DMS153 treated with DMSO at 0.1 percent for 48 hours (cell line): ENCODE data around the gene TTC9B.

Experiments used
- DNase-seq: peaks from one replicate; lab custom pipeline; 2025; ENCODE audit not compliant: unreplicated experiment; lab: John Stamatoyannopoulos, UW

TTC9B gene

GRCh38 chr19:40249201-40249600, 31.0 kb upstream of the TTC9B start:
- DNase-seq: no peak

GRCh38 chr19:40247735-40248262, 29.6 kb upstream of the TTC9B start:
- no peak for DNase-seq

GRCh38 chr19:40247178-40247577, 29.0 kb upstream of the TTC9B start:
- DNase-seq: no peak

GRCh38 chr19:40246292-40247073, 28.3 kb upstream of the TTC9B start:
- DNase-seq: no peak

GRCh38 chr19:40245506-40246128, 27.4 kb upstream of the TTC9B start:
- DNase-seq: no peak

GRCh38 chr19:40244579-40245317, 26.6 kb upstream of the TTC9B start:
- no peak for DNase-seq

GRCh38 chr19:40243181-40243580, 25.0 kb upstream of the TTC9B start:
- no peak for DNase-seq

GRCh38 chr19:40242480-40242879, 24.3 kb upstream of the TTC9B start:
- no peak for DNase-seq

- DNase-seq: no peak
Observed at GRCh38 chr19:40241809-40242384, 23.7 kb upstream of the TTC9B start.

GRCh38 chr19:40241125-40241808, 23.1 kb upstream of the TTC9B start:
- DNase-seq: no peak

- DNase-seq: no peak
Observed at GRCh38 chr19:40240332-40240731, 22.1 kb upstream of the TTC9B start.

- DNase-seq: no peak
Observed at GRCh38 chr19:40239415-40240226, 21.4 kb upstream of the TTC9B start.

- DNase-seq: no peak
Observed at GRCh38 chr19:40238775-40239174, 20.6 kb upstream of the TTC9B start.

- DNase-seq: no peak
Observed at GRCh38 chr19:40237791-40238190, 19.6 kb upstream of the TTC9B start.

GRCh38 chr19:40236366-40236765, 18.2 kb upstream of the TTC9B start:
- no peak for DNase-seq

GRCh38 chr19:40236026-40236355, 17.8 kb upstream of the TTC9B start:
- no peak for DNase-seq

- DNase-seq: no peak
Observed at GRCh38 chr19:40235238-40236025, 17.2 kb upstream of the TTC9B start.

- DNase-seq: no peak
Observed at GRCh38 chr19:40234429-40235237, 16.4 kb upstream of the TTC9B start.
